ENCODE measurements around the gene CEP68. TPM values are rescaled to one million over a fixed set of nuclear protein-coding genes. Genes with fewer than 3 reads are reported as not detected.

CEP68 gene
- total RNA-seq, 1 experiment from 2014 or later = 11.2 TPM

- BruUV-seq (replicated peaks) = no TSS peak
- TF ChIP-seq SP1 (IDR thresholded peaks at IDR 0.05; ENCODE audit: low read depth) = no peak
- Histone ChIP-seq H3K79me2 (ENCODE audit: insufficient read depth, low read length) (peaks cover 3% of the 10 kb centered on the region; the same call in 1 of the 2 replicates), H4K20me1 (ENCODE audit: insufficient read depth) (no peaks in the 10 kb centered on the region), H3K4me1 (ENCODE audit: control insufficient read depth in 1 of 2, insufficient read depth in 2 of 2, low read length in 2 of 2) (peaks cover 29 to 48% of the 10 kb centered on the region in 2 experiments), H3K4me3 (replicated peaks in 1 of 2; ENCODE audit: low read depth in 1 of 2, low read length in 2 of 2) (0 out of 4 replicates have a peak overlapping the region, but pooled peaks of 1 of the 2 experiments have one; percentile 19), H3K27ac (ENCODE audit: low read depth, low read length) (peak overlapping the region; percentile 78), H3K4me2 (ENCODE audit: low read length) (peak overlapping the region; percentile 69), H3K9me3 (ENCODE audit: control insufficient read depth in 1 of 2, insufficient read depth in 1 of 2, low read depth in 1 of 2, low read length in 2 of 2) (no peaks in the 10 kb centered on the region), H3K9ac (ENCODE audit: low read length) (peak overlapping the region; percentile 24; the same call in 1 of the 2 replicates), H3K36me3 (ENCODE audit: control insufficient read depth in 1 of 2, insufficient read depth in 2 of 2, low read length in 2 of 2) (0 out of 4 replicates have a peak, but pooled peaks cover 2 to 6% of the 10 kb centered on the region in 2 experiments), H3K27me3 (ENCODE audit: insufficient read depth, low read length) (no peaks in the 10 kb centered on the region), H3K9me2 (ENCODE audit: insufficient read depth) (no peaks in the 10 kb centered on the region), H2AFZ (ENCODE audit: low read depth, low read length, poor library complexity, severe bottlenecking) (no peak overlapping the region)
- ChIA-PET RAD21 (ENCODE audit: low non-redundant PET in 1 of 2, low total read pairs in 2 of 2, uncharacterized antibody in 2 of 2, unreplicated experiment in 2 of 2) (interaction anchor here in 1 of 2 experiments (0.6 kb wide), 1 partner anchor 117 kb away, joined by 5 read pairs; no protein-coding TSS in a partner anchor), CTCF (interaction anchor here (0.8 to 1.4 kb wide), 4 partner anchors 10 to 500 kb away, joined by 3 to 5 read pairs (median 3); no protein-coding TSS in a partner anchor), POLR2A (no interaction called here)
- intact Hi-C loops (cut with micrococcal nuclease) = loop anchor here (2.0 kb wide), 1 partner anchor 502 kb away; no protein-coding TSS in a partner anchor
- DNase-seq (ENCODE audit: low read depth, low spot score) (no peak), ATAC-seq (peak; percentile 4; the same call in 1 of the 2 replicates)
Observed at GRCh38 chr2:65070856-65071255, 14.6 kb downstream of the CEP68 start.

DNA sequence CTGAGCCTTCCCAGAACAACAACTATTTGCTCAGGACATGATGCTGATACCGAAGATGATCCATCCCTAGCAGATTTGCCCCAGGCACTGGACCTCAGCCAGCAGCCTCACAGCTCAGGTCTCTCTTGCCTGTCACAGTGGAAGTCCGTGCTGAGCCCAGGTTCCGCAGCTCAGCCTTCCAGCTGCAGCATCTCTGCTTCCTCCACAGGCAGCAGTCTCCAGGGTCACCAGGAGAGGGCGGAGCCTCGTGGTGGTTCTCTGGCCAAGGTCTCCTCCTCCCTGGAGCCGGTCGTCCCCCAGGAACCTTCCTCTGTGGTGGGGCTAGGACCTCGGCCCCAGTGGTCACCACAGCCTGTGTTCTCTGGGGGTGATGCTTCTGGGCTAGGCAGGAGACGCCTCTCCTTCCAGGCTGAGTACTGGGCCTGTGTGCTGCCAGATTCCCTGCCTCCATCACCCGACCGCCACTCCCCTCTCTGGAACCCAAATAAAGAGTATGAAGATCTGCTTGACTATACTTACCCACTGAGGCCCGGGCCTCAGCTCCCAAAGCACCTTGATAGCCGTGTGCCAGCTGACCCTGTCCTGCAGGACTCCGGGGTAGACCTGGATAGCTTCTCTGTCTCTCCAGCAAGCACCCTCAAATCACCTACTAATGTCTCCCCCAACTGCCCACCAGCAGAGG, 15.4 kb downstream of the CEP68 start:
- no TSS peak for BruUV-seq (replicated peaks)
- DNase-seq (ENCODE audit: low read depth, low spot score) = no peak
- Histone ChIP-seq H3K4me2 (ENCODE audit: low read length) (no peak overlapping the region), H3K9me3 (ENCODE audit: control insufficient read depth in 1 of 2, insufficient read depth in 1 of 2, low read depth in 1 of 2, low read length in 2 of 2) (no peaks in the 10 kb centered on the region), H2AFZ (ENCODE audit: low read depth, low read length, poor library complexity, severe bottlenecking) (no peak overlapping the region), H3K27me3 (ENCODE audit: insufficient read depth, low read length) (no peaks in the 10 kb centered on the region), H3K36me3 (ENCODE audit: control insufficient read depth in 1 of 2, insufficient read depth in 2 of 2, low read length in 2 of 2) (0 out of 4 replicates have a peak, but pooled peaks cover 2 to 6% of the 10 kb centered on the region in 2 experiments), H3K4me1 (ENCODE audit: control insufficient read depth in 1 of 2, insufficient read depth in 2 of 2, low read length in 2 of 2) (peaks cover 29 to 53% of the 10 kb centered on the region in 2 experiments), H3K27ac (ENCODE audit: low read depth, low read length) (no peak overlapping the region), H3K4me3 (replicated peaks in 1 of 2; ENCODE audit: low read depth in 1 of 2, low read length in 2 of 2) (no peak overlapping the region), H3K9me2 (ENCODE audit: insufficient read depth) (no peaks in the 10 kb centered on the region), H3K79me2 (ENCODE audit: insufficient read depth, low read length) (no peaks in the 10 kb centered on the region), H4K20me1 (ENCODE audit: insufficient read depth) (no peaks in the 10 kb centered on the region), H3K9ac (ENCODE audit: low read length) (no peak overlapping the region)
- ChIA-PET POLR2A (no interaction called here), RAD21 (ENCODE audit: low non-redundant PET in 1 of 2, low total read pairs in 2 of 2, uncharacterized antibody in 2 of 2, unreplicated experiment in 2 of 2) (no interaction called here), CTCF (interaction anchor here (0.8 to 1.4 kb wide), 3 partner anchors 11 to 71 kb away, joined by 3 to 5 read pairs (median 3); no protein-coding TSS in a partner anchor)
- peak in 2 of 3 experiments; percentile 37; a peak in 3 of 6 replicates for TF ChIP-seq CTCF (IDR thresholded peaks at IDR 0.05 in 2 of 3, conservative IDR thresholded peaks at IDR 0.05 in 1 of 3; ENCODE audit: borderline replicate concordance in 1 of 3, insufficient read depth in 1 of 3, low read depth in 2 of 3, low read length in 2 of 3)
- TF ChIP-seq, protein P1, sequence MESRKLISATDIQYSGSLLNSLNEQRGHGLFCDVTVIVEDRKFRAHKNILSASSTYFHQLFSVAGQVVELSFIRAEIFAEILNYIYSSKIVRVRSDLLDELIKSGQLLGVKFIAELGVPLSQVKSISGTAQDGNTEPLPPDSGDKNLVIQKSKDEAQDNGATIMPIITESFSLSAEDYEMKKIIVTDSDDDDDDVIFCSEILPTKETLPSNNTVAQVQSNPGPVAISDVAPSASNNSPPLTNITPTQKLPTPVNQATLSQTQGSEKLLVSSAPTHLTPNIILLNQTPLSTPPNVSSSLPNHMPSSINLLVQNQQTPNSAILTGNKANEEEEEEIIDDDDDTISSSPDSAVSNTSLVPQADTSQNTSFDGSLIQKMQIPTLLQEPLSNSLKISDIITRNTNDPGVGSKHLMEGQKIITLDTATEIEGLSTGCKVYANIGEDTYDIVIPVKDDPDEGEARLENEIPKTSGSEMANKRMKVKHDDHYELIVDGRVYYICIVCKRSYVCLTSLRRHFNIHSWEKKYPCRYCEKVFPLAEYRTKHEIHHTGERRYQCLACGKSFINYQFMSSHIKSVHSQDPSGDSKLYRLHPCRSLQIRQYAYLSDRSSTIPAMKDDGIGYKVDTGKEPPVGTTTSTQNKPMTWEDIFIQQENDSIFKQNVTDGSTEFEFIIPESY (IDR thresholded peaks at IDR 0.05; ENCODE audit: extremely low read depth, insufficient replicate concordance, low read length) = no peak
- intact Hi-C loops (cut with micrococcal nuclease) = loop anchor here (2.0 kb wide), 1 partner anchor 501 kb away; no protein-coding TSS in a partner anchor
- ATAC-seq = peak; percentile 35; the same call in 1 of the 2 replicates
